Mesodermal cell (in vitro differentiated cells): ENCODE data around the gene ADSS1.

ENCODE experiments used
- H3K27ac ChIP-seq: 2 replicates; pipeline ENCODE4 v1.7.0; 2013; ENCODE audit warnings: mild to moderate bottlenecking, low read depth, low read length, moderate library complexity; ENCODE audit not compliant: severe bottlenecking
- H3K36me3 ChIP-seq: 2 replicates; pipeline ENCODE4 v1.7.1; 2013; ENCODE audit warnings: mild to moderate bottlenecking, low read length, moderate library complexity; ENCODE audit not compliant: control insufficient read depth, insufficient read depth
- H3K4me1 ChIP-seq: one replicate; pipeline ENCODE4 v1.7.1; 2013; ENCODE audit warnings: mild to moderate bottlenecking, low read length; ENCODE audit not compliant: insufficient read depth, control insufficient read depth, poor library complexity, severe bottlenecking
- H3K4me3 ChIP-seq: 2 replicates; pipeline ENCODE4 v1.7.0; 2013; ENCODE audit warnings: low read length, control low read depth, mild to moderate bottlenecking; ENCODE audit not compliant: insufficient read depth, poor library complexity, severe bottlenecking; ENCODE audit errors: extremely low read depth
- H3K9me3 ChIP-seq: 2 replicates; pipeline ENCODE4 v1.7.1; 2013; ENCODE audit warnings: mild to moderate bottlenecking, low read length, moderate library complexity; ENCODE audit not compliant: control insufficient read depth
- WGBS, 2 experiments: methylation state at CpG; one replicate each; pipeline ENCODE4 v1.1.5; 2013; ENCODE audit warnings: missing lambda C conversion rate in 2 of 2; ENCODE audit not compliant: insufficient coverage in 2 of 2; 5-methylcytosine and 5-hydroxymethylcytosine counted together

ADSS1 gene

DNA sequence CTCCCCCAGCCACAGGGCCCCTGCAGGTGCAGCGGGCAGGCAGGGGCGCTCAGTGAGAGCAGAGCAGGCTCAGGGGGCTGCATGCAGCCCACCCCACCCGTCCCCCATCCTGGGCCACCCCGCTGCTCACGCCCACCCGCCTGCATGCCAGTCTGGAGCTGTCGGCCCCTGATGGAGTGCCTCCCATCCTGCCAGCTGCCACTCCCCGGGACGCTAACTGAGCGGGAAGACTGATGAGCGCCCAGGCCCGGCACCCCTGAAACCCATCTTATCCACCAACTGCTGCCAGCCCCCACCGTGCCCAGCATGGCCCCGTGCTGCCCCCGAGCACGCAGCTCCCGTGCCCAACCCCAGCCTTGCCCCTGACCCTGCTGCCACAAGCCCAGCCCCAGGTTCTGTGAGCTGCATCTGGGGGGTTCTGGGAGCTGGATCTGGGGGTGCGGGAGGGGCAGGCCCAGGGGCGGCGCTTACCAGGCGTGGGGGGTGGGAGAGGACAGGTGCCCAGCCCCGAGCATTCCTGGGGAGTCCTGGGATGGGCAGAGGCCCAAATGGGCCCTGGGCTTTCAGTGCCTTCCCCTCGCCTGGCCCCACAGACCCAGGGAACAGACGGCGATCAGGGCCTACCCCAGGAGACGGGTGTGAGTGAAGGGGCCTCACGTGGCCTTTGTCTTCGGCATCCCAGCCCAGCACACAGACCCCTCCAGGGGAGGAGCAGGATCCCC, 58.2 kb downstream of the ADSS1 start:
- H3K4me1 ChIP-seq = no peaks in the 10 kb centered on the region
- H3K36me3 ChIP-seq = peaks cover 56% of the 10 kb centered on the region
- WGBS, 2 experiments = 92 to 95% methylated on average over 17 to 19 of the region's 28 CpGs
- no peak overlapping the region for H3K27ac ChIP-seq
- H3K9me3 ChIP-seq = no peaks in the 10 kb centered on the region
- no peak overlapping the region for H3K4me3 ChIP-seq

DNA sequence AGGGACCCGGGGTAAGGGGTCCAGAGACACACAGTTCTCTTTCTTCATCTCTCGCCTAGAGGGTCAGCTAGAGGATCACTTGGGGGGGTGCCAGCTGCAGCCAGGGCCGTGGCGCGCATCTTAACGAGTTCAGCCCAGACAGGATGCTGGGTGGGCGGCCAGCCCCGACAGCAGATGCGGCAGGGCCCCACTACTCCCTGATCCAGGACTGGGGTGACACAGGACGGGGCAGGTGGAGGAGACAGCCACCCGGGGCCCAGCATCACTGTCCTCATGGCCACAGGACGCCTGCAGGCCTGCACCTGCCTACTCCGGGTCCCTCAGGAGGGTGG, 58.7 kb downstream of the ADSS1 start:
- 95 to 97% methylated on average over 9 to 13 of the region's 13 CpGs for WGBS, 2 experiments
- Histone ChIP-seq H3K4me1 (no peaks in the 10 kb centered on the region), H3K4me3 (no peak overlapping the region), H3K9me3 (no peaks in the 10 kb centered on the region), H3K27ac (no peak overlapping the region), H3K36me3 (peaks cover 56% of the 10 kb centered on the region)

DNA sequence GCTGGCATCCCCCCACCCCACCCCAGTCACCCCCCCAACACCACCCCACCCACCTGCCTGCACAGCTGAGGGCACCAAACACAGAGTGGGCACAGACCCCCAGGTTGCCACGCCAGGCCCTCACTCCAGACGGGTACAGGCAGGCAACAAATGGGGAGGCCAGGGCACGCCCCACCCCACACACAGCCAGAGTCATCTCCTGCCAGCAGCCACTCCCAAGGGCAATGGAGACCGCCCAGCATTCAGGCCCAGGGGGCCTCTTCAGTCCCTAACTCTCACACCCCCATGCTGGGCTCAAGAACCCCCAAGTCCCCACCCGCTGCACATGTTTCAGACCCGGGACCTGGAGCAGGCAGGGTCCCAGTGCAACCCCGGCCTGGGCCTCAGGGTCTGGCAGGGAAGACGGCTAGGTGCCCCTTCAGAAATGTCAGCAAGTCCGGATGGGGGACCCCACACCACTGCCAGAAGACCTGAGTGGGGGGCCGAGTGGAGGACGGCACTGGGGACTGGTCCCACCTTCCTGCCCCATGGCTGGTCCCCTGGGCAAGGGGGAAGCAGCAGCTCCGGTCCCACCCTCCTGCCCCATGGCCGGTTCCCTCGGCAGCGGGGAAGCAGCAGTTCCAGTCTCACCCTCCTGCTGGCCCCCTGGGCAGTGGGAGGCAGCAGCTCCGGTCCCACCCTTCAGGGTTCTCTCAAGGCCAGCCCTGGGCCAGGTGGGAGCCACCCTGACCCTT, 59.6 kb downstream of the ADSS1 start:
- WGBS, 2 experiments = 93 to 97% methylated on average over 5 to 15 of the region's 16 CpGs
- H3K4me3 ChIP-seq = no peak overlapping the region
- H3K27ac ChIP-seq = no peak overlapping the region
- no peaks in the 10 kb centered on the region for H3K4me1 ChIP-seq
- H3K9me3 ChIP-seq = no peaks in the 10 kb centered on the region
- peaks cover 63% of the 10 kb centered on the region for H3K36me3 ChIP-seq

DNA sequence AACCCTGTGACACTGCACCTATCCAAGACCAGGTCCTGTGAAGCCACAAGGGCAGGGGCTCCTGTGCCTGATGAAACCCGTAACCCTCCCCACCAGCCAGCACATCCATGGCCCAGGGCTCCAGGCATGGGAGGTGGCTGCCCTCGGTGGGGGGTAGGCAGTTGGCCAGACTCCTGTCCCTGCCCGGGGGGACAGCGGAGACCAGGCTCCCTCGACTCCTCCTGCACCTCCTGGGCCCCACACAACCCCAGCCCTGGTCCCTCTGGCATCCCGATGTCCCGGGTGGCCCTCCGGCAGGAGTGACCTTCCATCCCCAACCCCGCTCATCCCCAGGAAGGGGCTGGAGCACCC, 60.2 kb downstream of the ADSS1 start:
- WGBS, 2 experiments = 93 to 97% methylated on average over 8 to 9 of the region's 9 CpGs
- Histone ChIP-seq H3K36me3 (peaks cover 69% of the 10 kb centered on the region), H3K27ac (no peak overlapping the region), H3K4me3 (no peak overlapping the region), H3K9me3 (no peaks in the 10 kb centered on the region), H3K4me1 (no peaks in the 10 kb centered on the region)

DNA sequence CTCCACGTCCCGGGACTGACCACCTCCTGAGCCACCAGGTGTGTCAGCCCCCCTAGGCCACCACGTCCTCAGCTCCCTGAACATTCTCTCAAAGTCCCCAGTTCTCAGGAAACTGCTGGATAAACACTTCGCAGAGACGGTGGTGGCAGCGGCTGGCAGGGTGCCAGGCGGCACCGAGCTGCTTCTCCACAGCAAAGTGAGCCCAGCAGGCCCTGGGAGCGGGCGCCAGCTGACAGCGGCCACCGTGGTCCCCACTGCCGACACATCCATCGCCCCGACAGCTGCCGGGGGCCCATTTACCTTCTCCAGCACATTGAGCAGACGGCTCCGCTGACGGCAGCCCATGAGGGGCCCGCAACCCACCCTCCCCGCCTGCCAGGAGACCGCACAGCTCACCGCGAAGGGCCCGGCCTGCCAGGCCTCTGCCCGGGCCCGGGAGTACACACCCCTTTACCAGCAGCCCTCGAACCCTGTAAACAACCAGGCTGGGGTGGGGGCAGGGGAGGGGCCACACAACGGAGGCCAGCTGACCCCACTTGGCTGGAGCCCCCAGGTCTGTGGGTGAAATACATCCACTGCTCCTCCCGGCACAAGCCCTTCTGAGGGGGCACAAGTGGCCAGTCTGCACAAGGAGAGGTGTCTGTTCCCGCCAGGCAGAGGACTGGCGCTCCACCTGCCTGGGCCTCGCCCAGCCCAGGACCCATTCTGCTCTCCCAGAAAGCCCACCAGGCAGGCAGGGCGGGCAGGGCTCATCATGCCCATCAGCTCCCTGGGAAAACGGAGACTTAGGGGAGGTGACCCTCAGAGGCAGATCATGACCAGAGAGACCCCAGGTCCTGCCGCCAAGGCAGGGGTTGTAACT, 61.0 kb downstream of the ADSS1 start:
- Histone ChIP-seq H3K4me3 (no peak overlapping the region), H3K36me3 (peaks cover 64% of the 10 kb centered on the region), H3K4me1 (no peaks in the 10 kb centered on the region), H3K27ac (no peak overlapping the region), H3K9me3 (no peaks in the 10 kb centered on the region)
- 93 to 94% methylated on average over 23 to 28 of the region's 36 CpGs for WGBS, 2 experiments

DNA sequence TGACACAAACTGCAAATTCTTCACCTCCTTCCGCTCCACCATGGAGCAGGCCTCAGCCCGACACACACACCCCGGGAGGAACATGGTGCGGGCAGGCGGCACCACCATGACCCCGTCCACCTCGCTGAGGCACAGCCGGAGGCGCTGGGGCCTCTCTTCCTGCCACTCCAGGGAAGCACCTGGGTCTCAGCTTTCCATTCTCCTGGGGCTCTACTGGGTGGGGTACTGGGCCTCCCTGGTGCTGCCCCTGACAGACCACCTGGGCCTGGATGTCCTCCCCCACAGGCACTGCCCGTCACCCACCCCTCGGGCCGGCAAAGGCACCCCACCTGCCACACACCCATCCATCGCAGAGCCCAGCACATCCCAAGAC, 61.7 kb downstream of the ADSS1 start:
- WGBS, 2 experiments = 94 to 98% methylated on average over 8 to 9 of the region's 13 CpGs
- Histone ChIP-seq H3K4me3 (no peak overlapping the region), H3K36me3 (peaks cover 62% of the 10 kb centered on the region), H3K4me1 (no peaks in the 10 kb centered on the region), H3K27ac (no peak overlapping the region), H3K9me3 (no peaks in the 10 kb centered on the region)

DNA sequence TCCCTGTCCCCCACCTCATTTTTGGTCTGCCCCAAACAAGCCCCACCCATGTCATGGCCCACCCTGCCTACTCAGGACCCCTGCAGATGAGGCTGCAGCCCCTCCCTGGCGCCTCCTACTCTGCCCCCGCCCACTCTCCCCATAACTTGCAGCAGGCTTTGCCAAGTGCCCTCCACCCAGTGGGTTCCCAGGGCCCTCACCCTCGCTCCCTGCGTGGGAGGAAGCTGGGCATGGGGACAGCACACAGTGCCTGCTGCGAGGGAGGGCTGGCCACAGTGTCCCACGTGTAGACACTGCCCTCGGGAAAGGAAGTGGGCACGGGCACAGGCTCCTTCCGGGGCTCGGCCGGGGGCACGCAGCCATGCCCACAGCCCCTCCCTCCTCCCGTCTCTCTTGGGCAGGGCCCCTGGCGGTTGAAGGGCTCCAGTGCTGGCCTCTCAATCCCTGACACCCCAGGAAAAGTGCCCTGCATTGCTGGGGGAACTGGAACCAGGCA, 62.1 kb downstream of the ADSS1 start:
- WGBS, 2 experiments = 95 to 97% methylated on average over 5 to 8 of the region's 14 CpGs
- Histone ChIP-seq H3K9me3 (no peaks in the 10 kb centered on the region), H3K4me3 (no peak overlapping the region), H3K36me3 (peaks cover 63% of the 10 kb centered on the region), H3K4me1 (no peaks in the 10 kb centered on the region), H3K27ac (no peak overlapping the region)

DNA sequence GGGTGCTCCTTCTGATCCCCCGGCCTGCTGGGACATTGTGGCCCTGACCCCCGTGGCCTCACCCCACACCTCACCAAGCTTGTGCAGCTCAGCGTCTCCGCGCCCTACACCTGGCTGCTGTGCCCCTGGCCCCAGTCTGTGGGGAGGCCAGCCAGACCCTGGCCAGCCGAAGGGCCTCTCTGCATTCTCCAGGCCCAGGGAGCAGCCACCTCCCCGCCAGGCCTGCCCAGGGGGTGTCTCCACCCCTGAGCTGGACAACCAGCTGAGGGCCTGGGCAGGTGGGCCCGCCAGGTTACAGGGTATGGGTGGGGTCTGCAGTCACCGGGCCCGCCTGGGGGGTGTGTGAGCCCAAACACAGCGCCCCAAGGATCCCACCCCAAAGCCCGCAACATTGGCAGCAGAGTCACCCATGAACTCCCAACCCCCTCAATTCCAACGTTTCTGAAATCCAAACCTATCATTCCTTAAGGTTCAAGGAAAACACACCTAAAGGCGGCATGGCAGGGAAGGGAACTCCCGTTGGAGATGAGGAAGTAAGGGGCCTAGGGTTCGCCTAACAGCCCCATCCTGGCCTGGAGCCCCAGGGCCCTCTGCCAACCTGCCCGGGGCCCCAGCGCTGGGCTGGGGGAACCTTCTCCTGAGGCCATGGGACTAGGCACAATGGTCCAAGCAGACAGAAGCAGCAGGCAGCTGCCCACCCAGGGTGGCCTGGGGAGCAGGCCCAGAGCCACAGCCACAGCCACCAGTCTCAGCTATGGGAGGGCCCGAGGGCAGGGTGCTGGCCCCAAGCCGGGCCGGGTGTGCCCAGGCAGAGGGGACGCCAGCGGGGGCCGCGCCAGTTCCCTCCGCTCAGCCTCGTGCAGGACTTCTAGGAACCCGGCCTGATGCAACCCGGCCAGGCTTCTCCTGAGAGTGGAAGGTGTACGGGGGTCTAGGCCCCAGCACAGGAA, 63.0 kb downstream of the ADSS1 start:
- 95 to 98% methylated on average over 22 to 27 of the region's 30 CpGs for WGBS, 2 experiments
- Histone ChIP-seq H3K4me3 (no peak overlapping the region), H3K4me1 (no peaks in the 10 kb centered on the region), H3K27ac (no peak overlapping the region), H3K36me3 (peaks cover 64% of the 10 kb centered on the region), H3K9me3 (no peaks in the 10 kb centered on the region)

DNA sequence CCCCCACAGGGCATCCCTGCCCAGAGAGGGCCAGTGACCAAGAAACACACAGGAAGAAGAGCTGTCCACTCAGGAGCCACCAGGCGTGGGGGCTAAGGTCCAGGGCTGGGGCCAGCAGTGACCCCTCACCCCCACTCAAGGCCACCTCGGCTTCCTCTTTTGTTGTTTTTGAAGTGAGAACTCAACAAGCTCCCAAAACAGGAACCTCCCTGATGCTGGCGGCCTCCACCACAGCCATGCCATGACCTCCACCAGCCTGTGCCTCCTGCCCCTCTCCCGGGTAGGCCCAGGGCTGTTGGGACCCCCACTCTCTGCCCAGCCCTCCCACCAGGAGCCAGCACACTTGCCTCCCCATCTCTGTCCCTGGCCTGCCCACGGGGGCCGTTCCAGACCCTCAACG, 63.7 kb downstream of the ADSS1 start:
- H3K4me3 ChIP-seq = no peak overlapping the region
- H3K9me3 ChIP-seq = no peaks in the 10 kb centered on the region
- 95 to 100% methylated on average over 5 to 7 of the region's 7 CpGs for WGBS, 2 experiments
- H3K36me3 ChIP-seq = peaks cover 70% of the 10 kb centered on the region
- no peak overlapping the region for H3K27ac ChIP-seq
- peaks cover 5% of the 10 kb centered on the region for H3K4me1 ChIP-seq
